NB4 (cell line): ENCODE data around the gene SSTR4.

Experiments
- MYC ChIP-seq: IDR thresholded peaks from 2 replicates; pipeline ENCODE4 v1.6.1; 2011; ENCODE audit warnings: low read depth, low read length
- TF ChIP-seq, protein P1 (sequence below): IDR thresholded peaks from one replicate; pipeline ENCODE4 v1.5.1; 2012; ENCODE audit warnings: low read depth, low read length
- TF ChIP-seq, protein P2 (sequence below): IDR thresholded peaks from 2 replicates; pipeline ENCODE4 v1.6.1; 2011; ENCODE audit warnings: low read depth, low read length

DNA sequence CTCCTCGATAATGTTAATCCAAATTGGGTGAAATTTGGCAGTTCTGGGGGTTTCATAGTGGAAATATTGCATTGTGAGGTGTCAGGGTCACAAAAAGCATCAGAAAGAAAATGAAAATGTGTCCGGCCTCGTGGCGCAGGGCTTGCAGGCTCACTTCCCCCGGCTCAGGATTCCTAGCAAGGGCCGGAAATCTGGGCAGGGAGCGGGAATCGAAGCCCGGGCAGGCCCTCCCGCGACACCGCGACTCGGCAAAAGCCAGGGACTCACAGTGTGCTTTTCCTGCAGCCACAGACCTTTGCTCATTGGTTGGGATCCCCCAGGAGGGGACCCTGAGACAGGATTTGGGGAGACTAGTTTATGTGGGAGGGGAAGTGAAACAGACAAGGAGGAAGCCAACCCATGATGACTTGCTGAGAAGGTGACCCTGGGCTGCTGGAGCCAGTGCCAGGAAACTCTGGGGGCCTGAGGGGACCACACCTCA is 51.9 kb downstream of the SSTR4 start:
- TF ChIP-seq, protein P1, sequence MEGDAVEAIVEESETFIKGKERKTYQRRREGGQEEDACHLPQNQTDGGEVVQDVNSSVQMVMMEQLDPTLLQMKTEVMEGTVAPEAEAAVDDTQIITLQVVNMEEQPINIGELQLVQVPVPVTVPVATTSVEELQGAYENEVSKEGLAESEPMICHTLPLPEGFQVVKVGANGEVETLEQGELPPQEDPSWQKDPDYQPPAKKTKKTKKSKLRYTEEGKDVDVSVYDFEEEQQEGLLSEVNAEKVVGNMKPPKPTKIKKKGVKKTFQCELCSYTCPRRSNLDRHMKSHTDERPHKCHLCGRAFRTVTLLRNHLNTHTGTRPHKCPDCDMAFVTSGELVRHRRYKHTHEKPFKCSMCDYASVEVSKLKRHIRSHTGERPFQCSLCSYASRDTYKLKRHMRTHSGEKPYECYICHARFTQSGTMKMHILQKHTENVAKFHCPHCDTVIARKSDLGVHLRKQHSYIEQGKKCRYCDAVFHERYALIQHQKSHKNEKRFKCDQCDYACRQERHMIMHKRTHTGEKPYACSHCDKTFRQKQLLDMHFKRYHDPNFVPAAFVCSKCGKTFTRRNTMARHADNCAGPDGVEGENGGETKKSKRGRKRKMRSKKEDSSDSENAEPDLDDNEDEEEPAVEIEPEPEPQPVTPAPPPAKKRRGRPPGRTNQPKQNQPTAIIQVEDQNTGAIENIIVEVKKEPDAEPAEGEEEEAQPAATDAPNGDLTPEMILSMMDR: no peak
- TF ChIP-seq MYC: no peak
- TF ChIP-seq, protein P2, sequence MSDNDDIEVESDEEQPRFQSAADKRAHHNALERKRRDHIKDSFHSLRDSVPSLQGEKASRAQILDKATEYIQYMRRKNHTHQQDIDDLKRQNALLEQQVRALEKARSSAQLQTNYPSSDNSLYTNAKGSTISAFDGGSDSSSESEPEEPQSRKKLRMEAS: no peak
